HT-29 (cell line): Measurements from ENCODE around the gene C4B. TPM values are rescaled to one million over a fixed set of nuclear protein-coding genes. Genes with fewer than 3 reads are reported as not detected.
A peak's percentile ranks its signal among the peaks of the same experiment; 100 is the strongest.
"Not testable (repeated sequence)": the region's sequence is repeated elsewhere in the genome, so short reads cannot be mapped to it uniquely, and the experiment has no call there.

ENCODE experiments used
- DNase-seq: peaks from one replicate; pipeline ENCODE4 v3.0.0-alpha.2; 2015; ENCODE audit warnings: low spot score
- total RNA-seq: library from RNA; depleted of rRNA; stranded (reverse); fragments of >200 nt; shearing (Covaris generic); gene quantifications from 2 replicates; pipeline ENCODE4 v1.2.3, GENCODE V29; 2014

Gene C4B
- total RNA-seq, 1 experiment from 2014 or later = 1.9 TPM

DNA sequence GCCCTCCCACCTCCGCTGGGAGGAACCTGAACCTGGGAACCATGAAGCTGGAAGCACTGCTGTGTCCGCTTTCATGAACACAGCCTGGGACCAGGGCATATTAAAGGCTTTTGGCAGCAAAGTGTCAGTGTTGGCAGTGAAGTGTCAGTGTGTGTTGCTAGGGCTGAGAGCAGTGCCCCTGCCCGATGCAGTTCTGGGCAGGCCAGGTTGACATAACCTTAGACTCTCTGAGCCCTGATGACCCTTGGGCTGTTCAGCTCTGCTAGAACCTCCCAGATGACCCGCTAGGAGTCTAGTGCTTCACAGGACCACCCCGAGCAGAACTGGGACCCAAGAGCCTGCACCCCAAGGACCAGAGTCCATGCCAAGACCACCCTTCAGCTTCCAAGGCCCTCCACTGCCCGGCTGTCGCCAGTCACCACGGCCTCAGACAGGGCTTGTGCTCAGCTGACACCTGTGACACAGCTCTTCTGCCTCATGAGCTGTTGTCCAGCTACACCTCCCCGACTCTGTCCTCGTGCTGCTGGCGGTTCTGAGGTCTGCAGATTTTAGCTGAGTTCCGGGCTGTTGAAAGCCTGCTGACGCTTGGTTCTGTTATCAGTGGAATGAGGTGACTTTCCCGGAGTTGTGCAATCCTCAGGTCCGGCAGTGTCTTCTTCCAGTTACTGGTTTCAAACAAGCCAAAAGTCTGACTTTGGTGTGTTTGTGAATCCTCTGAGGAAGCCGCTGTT, 20.9 kb downstream of the C4B start:
- not testable (repeated sequence) for DNase-seq

DNA sequence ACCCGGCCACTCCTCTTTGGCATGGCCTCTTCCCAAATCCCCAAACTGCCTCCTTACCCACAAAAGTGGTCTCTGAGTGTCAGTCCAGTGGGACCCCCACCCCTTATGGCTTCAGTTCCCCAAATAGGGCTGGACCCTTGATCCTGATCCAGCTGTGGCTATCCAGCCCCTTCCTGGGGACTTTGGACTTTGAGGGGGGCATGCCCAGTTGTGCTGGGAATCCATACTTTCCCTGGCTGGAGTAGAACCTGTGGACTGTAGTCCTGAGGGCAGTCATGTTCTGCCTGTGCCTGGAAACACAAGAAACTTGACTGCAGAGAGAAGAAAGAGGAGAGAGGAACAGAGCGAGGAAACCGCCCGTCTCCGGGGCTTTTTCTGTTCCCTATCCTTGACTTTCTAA, 22.5 kb downstream of the C4B start:
- DNase-seq = not testable (repeated sequence)

DNA sequence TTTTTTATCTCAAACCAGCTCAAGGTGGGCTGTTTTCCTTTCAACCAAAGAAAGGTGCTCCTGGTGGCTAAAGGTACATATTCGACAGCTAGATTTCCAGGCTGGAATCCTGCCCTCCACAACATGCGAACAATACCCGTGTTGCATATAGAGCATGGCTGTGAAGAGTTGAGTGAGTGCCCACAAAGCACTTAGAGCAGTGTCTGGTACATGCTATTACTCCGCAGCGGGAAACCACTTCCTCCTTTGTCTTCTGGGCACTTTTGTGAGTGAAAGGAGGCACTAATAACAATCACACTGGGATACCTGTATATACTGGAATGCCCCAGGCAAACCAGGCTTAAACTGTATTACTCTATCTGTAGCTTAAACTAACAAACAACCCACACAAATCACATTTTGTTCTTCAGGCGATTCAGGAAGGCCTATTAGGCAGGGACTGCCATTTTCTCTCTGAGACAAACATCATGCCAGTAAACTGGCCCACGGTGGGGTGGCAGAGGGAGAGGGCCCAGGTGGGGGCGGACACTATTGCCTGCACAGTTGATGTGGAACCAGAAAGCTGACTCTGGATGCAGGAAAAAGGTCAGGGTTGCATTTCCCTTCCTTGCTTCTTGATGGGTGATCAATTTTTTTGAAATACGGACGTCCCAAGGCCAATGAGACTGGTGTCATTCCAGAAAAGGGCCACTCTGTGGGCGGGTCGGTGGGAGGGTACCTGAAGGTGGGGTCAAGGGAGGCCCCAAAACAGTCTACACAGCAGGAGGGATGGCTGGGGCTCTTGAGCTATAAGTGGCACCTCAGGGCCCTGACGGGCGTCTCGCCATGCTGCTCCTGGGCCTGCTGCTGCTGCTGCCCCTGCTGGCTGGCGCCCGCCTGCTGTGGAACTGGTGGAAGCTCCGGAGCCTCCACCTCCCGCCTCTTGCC, 23.3 kb downstream of the C4B start, which contains the start of gene CYP21A2:
Gene CYP21A2, plus strand, starts transcription at position 818 of the 927 bp plus-strand sequence. Its CDS starts 8 bp downstream, at position 826.
- DNase-seq = not testable (repeated sequence)

DNA sequence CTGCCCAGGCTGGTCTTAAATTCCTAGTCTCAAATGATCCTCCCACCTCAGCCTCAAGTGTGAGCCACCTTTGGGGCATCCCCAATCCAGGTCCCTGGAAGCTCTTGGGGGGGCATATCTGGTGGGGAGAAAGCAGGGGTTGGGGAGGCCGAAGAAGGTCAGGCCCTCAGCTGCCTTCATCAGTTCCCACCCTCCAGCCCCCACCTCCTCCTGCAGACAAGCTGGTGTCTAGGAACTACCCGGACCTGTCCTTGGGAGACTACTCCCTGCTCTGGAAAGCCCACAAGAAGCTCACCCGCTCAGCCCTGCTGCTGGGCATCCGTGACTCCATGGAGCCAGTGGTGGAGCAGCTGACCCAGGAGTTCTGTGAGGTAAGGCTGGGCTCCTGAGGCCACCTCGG, 24.3 kb downstream of the C4B start:
- DNase-seq = not testable (repeated sequence)

DNA sequence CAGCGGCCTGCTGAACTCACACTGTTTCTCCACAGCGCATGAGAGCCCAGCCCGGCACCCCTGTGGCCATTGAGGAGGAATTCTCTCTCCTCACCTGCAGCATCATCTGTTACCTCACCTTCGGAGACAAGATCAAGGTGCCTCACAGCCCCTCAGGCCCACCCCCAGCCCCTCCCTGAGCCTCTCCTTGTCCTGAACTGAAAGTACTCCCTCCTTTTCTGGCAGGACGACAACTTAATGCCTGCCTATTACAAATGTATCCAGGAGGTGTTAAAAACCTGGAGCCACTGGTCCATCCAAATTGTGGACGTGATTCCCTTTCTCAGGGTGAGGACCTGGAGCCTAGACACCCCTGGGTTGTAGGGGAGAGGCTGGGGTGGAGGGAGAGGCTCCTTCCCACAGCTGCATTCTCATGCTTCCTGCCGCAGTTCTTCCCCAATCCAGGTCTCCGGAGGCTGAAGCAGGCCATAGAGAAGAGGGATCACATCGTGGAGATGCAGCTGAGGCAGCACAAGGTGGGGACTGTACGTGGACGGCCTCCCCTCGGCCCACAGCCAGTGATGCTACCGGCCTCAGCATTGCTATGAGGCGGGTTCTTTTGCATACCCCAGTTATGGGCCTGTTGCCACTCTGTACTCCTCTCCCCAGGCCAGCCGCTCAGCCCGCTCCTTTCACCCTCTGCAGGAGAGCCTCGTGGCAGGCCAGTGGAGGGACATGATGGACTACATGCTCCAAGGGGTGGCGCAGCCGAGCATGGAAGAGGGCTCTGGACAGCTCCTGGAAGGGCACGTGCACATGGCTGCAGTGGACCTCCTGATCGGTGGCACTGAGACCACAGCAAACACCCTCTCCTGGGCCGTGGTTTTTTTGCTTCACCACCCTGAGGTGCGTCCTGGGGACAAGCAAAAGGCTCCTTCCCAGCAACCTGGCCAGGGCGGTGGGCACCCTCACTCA, 25.0 kb downstream of the C4B start:
- DNase-seq = not testable (repeated sequence)

DNA sequence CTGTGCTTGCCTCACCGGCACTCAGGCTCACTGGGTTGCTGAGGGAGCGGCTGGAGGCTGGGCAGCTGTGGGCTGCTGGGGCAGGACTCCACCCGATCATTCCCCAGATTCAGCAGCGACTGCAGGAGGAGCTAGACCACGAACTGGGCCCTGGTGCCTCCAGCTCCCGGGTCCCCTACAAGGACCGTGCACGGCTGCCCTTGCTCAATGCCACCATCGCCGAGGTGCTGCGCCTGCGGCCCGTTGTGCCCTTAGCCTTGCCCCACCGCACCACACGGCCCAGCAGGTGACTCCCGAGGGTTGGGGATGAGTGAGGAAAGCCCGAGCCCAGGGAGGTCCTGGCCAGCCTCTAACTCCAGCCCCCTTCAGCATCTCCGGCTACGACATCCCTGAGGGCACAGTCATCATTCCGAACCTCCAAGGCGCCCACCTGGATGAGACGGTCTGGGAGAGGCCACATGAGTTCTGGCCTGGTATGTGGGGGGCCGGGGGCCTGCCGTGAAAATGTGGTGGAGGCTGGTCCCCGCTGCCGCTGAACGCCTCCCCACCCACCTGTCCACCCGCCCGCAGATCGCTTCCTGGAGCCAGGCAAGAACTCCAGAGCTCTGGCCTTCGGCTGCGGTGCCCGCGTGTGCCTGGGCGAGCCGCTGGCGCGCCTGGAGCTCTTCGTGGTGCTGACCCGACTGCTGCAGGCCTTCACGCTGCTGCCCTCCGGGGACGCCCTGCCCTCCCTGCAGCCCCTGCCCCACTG, 25.9 kb downstream of the C4B start:
- not testable (repeated sequence) for DNase-seq

DNA sequence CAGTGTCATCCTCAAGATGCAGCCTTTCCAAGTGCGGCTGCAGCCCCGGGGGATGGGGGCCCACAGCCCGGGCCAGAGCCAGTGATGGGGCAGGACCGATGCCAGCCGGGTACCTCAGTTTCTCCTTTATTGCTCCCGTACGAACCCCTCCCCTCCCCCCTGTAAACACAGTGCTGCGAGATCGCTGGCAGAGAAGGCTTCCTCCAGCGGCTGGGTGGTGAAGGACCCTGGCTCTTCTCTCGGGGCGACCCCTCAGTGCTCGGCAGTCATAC, 26.4 kb downstream of the C4B start:
- DNase-seq = not testable (repeated sequence)

DNA sequence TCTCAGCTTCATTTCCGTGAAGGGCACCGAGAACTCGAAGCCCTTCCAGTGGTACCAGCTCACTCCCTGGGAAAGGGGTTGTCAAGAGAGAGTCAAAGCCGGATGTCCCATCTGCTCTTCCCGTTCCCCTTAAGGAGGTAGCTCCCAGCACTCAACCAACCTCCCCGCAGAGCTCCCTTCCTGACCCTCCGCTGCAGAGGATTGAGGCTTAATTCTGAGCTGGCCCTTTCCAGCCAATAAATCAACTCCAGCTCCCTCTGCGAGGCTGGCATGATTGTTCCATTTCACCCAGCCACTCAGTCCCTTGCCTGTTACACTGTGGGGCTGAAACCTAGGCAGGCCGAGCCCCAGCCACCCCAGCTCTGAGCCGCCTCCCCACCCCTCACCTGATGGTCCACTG, 26.8 kb downstream of the C4B start:
- not testable (repeated sequence) for DNase-seq

DNA sequence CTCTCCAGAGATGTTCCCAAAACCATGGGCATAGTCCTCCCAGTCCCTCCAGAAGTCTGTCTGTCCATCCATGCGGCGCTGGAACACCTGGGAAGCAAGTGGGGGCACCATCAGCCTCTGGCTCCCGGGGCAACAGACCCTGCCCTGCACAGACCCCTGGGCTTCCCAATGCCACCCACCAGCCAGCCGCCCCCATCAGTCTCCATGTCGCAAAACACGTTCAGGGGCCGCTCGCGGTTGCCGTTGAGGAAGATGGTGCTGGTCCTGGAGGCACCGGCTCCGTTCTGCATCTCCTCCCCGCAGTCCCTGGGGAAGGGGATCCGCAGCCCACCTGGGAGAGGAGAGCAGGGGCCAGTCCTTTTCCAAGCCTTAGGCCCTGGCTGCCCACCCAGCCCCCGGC, 27.7 kb downstream of the C4B start:
- not testable (repeated sequence) for DNase-seq

DNA sequence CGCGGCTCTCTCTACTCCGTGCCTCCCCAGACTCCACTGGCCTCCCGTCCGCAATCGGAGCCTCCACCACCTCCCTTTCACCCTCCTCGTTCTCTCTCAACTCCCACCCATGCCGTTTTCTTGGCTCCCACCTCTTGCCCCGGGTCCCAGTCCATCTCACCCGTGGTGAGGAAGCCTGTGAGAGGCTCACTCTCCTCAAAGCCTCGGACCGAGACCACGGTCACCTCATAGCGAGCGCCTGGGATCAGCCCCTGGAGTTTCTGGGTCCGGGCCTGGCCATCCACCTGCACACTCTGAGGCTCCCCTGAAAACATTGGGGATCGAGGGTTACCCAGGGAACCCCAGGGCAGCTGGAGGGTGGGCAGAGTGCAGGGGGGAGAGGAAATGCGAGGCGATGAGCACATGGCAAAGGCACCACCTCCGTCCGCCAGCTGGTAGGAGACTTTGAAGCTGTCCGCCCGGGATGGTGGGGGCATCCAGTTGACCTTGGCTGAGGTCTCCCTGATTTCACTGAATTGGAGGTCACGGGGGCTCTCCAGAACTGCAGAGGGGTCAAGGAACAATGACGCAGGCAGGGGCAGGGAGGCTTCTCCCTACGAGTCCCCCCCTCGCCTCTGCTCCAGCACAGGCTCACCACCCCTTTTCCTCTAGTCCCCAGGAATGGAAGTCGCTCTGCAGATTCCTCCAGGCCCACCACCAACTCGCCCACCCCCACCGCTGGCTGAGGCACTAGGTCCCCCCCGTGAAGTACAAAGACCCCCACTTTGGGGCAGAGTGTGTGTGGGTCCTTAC, 29.2 kb downstream of the C4B start:
- not testable (repeated sequence) for DNase-seq

DNA sequence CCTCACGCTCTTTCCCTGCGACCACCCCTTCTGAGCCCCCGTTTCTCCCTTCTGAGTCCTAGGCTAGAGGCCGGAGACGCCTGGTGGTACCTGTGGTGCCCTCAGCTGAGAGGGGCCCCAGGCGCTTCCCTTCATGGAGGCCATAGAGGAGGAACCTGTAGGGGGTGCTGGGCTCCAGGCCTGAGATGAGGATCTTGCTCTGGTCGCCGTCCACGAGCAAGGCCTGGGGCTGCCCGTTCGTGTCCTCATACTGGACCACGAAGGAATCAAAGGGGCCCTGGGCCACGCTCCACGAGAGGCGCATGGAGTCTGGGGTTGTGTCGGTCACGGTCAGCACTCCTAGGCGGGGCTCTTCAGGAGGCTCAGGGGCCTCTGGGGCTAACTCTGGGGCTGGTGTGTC, 30.3 kb downstream of the C4B start:
- DNase-seq = not testable (repeated sequence)

DNA sequence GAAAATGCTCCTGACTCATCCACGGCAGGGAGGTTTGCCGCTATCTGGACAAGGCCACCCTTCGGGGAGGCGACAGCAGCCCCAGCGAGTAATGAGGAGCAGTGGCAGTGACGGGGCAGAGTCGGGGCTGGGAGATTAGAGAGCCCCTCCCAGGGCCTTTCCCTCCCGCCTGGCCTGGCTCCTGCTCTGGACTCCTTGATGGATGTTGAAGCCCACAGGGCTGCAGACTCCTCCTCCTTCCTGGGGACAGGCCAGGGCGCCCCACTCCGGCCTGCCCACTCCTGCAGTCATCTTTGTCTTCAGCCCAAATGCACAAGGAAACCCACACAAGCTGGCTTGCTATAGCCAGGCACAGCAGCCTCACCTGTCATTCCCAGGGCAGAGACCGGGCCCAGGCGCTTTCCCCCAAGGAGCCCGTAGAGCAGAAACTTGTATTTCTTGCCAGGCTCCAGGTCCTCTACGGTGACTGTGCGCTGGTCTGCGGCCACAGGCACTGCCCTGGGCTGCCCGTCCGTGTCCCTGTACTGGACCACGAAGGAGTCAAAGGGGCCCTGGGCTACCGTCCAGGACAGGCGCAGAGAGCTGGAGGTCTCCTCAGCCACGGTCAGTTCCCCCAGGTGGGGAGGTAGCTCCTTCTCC, 31.3 kb downstream of the C4B start:
- no peak for DNase-seq

DNA sequence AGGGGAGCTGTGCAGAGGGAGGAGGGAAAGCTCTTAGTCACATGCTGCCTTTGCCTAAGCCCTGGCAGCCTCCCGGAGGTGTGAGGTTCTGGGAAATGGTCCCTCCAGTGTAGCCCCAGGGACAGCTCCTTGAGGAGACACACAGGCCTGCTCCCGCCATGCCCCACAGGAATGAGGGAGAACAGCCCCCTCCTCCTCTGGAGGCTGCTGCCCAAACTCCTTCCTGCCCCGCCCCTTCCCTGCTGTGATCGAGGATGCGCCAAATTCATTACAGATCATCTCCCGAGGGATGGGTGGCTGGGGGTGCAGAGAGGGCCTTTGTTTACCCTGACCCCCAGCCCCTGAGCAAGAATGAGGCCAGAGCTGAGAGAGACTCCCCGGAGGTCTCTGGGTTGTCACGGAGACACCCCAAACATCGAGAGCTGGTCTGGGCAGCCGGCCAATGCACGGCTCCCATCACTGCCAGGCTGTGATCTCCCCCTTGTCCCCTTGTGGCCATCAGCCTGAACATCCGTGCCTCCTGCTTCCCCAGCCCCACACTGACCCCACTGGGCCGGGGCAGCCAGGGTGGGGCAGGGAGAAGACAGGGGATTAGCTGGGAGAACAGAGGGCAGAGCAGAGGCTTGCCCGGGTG, 32.0 kb downstream of the C4B start:
- no peak for DNase-seq

DNA sequence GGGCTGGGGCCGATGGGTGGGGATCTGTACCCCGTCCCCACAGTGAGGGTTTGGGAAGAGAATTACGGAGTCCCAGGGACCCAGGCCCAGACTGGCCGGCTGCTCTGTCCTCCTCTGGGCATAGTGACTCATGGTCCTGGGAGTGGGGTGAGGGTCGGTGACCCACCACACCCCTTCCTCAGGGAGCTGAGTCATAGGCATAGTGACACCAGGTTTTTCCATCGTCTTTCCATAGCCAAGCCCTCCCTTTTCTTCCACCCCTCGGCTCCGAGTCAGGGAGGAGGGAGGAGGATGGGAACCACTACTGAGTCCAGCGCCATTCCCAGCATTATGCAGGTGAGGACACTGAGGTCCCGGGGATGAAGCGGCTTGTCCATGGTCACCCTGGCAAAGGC, 32.5 kb downstream of the C4B start:
- DNase-seq = no peak

DNA sequence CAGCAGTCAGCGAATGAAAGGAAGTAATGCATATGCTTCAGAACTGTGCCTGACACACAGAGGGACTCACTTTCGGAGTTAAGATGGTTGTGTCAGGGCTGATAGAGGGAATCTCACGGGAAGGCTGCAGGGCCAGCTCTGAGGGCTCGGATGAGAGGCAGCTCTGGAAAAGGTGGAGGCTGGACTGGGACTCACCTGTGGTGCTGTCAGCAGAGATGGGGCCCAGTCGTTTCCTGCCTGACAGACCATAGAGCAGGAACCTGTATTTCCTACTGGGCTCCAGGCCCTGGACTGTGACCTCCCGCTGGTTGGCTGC, 32.9 kb downstream of the C4B start:
- DNase-seq = no peak

DNA sequence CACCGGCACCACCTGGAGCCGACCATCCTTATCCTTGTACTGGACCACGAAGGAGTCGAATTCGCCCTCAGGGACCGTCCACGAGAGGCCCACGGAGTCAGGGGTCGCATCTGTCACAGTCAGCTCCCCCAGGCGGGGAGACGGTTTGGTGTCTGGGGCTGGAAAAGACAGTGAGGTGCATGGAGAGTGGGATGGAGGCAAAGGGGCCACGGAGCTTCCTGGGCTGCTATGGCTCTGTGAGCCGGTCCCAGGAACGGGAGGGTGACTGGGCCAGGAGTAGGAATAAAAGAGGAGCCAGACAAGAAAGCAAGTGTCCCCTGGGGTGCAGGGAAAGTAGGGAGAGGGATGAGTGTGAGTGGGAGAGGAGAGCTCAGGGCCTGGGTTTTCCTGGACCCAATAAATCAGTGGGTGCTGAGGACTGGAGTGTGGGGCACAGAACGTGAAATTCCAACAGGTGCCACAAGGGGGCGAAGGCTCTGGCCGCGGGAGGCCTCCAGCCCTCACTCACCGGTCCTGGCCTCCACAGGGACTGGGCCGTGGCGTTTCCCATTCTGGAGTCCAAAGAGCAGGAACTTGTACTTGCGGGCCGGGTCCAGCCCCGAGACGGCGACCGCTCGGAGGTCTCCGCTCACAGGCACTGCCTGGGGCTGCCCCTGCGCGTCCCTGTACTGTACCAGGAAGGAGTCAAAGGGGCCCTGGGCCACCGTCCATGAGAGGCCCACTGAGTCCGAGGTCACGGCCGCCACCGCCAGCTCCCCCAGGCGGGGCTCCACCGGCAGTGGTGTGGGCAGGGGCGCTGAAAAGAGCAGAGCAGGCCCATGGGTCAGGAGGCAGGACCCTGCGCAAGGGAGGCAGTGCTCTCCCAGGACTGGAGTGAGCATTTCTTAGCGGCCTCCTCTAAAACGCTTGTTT, 33.5 kb downstream of the C4B start:
- peak; percentile 74 for DNase-seq

DNA sequence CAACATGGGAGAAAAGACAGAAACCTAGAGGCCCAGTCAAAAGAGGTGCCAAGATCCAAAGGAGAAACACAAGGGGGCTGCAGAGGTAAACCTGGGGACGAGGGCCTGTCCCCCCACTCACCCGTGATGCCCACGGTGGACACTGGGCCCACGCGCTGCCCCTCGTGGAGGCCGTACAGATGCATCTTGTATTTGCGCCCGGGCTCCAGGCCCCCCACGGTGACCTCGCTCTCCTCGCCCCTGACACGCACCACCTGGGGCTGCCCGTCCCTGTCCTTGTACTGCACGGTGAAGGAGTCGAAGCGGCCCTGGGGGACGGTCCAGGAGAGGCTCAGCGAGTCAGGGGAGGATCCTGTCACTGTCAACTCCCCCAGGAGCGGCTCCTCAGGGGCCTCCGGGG, 34.6 kb downstream of the C4B start:
- DNase-seq = not testable (repeated sequence)

DNA sequence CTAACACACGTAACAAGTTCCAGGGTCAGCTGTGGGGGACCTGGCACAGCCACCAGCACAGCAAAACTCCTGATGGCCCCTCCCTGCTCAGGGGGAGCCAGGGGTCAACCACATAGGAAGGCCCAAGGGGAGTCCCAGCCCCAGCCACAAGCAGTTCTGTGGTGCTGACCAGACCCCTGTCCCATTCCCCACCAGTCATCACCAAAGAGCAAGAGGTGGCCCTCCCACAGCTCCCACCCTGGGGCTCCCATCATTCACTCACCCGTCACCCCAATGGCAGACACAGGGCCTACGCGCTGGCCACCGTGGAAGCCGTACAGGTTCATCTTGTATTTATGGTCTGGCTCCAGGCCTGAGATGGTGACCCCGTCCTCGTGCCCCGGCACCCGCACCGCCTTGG, 35.1 kb downstream of the C4B start:
- not testable (repeated sequence) for DNase-seq
